NCI-H2196 (cell line): ENCODE results near the gene WDR1.

Experiments
- DNase-seq: peaks from one replicate; lab custom pipeline; 2025; ENCODE audit not compliant: unreplicated experiment; lab: John Stamatoyannopoulos, UW

The WDR1 gene

DNA sequence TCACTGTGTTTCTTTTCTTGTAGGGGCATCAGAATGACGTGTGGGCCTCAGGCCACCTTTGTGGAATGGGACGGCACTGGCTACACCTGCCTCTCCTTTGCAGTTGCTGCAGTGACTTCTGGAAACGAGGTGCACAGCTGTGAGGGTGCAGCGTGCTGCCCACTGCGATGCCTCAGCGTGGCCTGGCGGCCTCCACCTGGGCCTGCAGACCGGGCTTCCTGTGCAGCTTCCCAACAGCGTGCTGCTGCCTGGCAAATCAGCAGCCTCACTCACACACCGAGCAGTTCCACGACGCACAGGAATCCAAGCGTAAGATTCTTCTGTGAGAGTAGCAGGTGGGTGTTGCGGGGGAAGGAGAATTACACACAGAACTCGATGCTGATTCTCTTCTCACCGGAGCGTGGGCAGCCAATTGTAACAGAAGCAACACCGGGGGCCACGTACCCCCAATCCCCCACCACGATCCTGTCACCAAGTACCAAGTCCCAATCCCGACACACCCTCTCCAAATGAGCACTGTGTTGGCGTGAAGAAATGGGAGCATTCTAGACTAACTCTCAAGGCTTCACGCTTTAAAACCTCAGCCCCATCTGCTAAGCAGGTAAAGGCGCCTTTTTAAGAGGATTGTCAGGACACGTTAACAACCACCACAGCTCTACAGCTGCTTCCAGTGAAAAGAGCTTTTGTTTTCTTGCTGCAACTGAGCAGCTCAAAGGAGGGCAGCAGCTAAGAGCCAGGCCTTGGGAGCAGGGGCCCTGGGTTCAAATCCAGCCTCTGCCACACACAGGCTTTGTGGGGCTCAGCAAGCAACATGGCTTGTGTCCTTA is 16.9 kb downstream of the WDR1 start:
- no peak for DNase-seq

DNA sequence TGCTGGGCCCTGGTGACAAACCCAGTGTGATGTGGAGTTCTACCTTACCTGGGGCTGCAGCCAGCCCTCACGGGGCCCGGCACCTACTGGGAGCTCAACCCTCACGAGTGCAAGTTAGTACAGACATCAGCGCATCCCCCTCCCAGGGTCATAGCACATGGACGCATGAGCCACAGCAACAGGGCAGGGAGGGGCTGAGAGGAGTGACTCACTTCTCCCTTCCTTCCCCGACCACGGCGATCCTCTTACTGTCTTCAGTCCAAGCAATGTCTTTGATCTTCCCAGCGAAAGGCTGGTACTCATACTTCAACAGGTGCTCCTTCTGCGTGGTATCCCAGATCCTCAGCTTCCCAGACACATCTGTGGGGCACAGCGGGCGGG is 17.8 kb downstream of the WDR1 start:
- DNase-seq = no peak

DNA sequence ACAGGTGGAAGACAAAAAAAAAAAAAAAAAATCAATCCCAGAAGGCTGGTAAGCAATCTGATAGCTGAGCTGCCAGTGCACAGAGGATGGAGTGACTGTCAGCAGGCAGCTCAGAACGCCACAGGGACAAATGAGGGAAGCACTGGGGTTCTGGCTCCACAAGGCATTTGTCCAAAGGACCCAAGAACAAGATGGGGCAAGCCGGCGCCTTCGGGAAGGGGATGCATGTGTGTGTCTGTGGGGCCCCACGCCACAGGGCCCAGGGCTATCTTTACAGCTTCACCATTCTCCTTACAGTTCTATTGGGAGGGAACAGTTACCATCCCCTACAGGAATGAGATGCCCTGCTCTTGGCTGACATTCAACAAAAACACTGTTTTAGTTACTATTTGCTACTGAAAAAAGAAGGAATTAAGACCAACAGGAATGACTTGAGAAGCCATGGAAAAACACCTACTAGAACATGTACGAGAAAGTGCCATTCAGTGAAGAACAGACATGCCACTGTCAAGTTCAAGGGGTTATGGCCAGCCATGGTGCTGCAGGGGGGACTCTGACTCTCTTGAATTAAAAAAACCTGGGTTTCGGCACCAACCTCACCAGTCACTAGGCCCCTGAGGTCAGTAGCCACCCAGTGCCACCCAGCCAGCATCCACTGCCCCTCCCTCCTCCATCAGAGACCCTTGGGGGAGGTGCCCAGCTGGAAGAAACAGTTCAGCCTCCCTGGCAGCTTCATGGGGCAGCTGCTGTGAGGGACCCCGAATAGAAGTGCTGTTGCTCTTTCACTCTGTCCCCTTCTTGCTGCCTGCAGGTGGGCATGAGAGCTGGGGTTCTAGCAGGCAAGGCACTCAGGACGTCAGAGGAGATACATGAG is 18.5 kb downstream of the WDR1 start:
- no peak for DNase-seq

DNA sequence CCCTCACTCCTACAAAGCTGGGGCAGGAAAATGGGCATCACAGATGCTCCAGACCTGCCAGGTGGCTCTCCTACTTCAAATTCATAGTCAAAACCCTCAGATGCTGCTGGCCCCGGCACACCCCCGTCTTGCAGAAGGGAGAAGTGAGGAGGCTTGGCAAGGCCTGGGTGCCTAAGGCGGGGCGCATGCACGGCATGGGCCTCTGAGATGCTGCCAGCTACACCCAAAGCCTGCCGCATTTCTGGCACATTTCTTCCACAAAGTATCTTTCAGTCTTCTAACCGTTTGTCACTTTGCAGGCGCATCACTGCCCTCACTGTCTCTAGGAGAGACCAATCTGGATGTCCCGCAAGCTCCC is 19.6 kb downstream of the WDR1 start:
- no peak for DNase-seq

DNA sequence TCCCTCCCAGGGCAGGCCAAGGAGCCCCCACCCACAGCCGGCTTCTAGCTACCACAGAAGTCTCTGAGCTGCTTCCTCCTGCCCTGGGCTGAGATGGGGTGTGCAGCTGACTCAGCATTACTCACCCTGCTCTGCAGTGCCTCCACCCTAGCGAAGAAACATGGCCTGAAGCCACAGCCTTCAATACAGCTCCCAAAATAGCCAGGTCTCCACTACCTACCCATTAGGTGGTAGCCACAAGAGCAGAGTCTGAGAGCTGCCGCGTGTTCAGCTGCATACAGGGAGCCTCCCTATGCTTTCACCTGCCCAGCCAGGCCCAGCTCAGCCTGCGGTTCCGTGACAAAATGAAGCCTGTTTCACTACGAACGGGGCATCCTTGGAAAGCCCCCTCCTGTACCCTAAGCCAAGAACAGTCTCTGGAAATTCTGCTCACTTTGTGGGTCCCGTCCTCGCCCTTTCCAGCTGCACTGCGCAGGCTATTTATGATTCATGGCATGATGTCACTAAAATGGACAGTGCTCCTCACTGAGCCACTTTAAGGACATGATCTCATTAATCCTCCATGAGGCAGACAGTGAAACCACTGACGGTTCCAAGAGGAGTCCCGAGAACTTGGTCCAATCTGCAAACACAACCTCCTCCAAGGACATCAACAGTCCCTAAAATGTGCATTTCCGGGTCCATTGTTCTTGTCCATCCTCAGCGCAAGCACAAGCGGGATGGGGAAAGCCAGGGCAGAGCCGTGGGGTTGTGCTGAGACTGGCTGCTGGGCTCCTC is 20.2 kb downstream of the WDR1 start:
- DNase-seq = no peak

DNA sequence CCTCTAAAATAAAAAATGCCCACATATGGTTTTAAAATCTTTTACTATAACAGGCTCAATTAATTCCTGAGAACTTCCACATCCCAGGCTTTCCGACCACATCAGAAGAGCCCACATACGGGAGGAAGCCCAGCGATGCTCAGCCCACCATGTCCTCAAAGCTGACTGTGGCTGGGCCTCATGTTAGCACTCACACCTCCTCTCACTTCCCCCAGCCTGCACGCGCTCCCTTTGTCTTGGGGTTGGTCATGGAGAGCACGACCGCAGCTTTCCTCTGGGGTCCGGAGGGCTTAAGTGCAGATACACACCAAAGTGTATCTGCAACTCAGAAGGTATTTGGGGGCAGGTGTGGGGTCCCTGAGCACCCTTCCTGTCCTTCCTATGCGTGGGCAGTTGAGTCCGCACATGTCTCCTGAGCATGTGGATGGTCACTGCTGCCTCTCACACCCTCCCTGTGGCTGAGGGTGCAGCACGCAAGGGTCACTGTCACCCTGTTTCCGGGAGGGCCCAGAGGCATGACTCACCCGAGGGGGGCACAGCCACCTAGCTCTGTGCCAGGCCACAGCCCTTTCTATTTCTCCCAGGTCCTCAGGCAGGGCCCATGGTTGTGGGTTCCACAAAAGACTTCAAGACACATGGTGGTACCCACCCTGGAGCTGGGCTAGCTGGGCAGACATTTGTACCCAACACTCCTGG is 21.2 kb downstream of the WDR1 start:
- DNase-seq = no peak

DNA sequence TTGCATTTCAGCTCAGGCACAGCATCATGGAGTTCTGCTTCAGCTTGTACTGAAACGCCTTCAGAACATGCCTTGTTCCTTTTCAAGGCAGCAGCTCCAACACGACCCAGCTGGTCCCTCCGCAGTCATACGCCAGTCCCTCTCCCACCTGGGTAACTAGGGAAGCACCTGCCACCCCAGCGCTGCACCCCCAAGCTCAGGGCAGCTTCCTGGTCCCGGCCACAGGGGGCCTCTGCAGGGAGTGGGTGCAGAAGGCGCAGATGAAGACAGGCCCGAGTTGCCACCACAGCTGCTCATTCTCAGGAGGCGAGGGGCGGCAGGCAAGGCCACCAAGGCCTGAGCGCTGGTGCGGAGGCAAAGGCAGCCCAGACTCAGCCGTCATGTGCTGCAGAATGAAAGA is 21.8 kb downstream of the WDR1 start:
- DNase-seq = no peak

DNA sequence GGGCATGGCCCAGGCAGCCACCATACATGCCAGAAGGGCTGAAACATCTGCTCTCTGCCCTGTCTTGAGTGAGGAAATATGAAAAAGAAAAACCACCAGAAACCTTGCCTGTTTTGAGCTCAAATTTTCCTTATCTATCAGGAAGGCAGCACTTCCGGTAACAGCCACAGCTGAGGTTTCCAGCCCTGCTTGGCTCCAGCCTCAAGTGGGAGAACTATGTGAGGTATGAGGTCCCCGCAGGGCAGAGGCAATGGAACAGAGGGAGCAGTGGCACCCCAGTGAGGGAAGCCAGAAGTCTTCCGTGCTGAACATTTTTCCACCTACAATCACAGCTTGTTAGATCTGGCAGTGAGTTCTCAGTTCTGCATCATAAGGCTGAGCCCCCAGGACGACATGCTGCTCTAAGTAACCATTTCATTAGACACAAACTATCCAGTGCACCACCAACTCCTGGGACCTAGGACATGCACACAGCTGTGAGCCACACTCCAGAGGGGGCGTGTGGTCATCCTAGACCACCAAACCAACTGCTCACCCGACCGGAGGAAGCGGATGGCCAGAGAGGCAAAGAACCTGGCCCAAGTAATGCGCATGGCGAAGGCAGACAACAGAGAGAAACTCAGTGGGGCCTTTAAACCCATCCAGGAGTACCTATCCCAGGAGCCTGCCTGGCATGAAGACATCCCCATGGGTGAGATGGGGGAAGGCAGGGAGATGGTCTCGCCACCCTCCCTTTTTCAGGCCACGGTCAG is 22.6 kb downstream of the WDR1 start:
- DNase-seq = no peak

DNA sequence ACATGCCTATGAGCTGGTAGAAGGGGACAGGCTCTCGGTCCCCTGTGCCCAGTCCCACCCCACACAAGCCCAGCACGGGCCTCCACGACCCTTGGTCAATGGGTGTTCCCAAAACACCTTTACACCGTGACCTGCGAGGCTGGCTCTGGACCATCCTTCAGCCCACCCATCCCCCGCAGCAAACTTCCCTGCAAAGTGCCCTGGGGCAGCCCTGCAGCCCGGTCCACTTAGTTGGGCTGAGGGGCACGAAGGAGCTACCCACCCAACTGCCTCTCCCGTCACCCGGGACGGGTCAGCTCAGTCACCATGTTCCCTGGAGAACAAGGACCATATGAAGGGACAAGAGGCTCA is 23.4 kb downstream of the WDR1 start:
- DNase-seq = no peak

DNA sequence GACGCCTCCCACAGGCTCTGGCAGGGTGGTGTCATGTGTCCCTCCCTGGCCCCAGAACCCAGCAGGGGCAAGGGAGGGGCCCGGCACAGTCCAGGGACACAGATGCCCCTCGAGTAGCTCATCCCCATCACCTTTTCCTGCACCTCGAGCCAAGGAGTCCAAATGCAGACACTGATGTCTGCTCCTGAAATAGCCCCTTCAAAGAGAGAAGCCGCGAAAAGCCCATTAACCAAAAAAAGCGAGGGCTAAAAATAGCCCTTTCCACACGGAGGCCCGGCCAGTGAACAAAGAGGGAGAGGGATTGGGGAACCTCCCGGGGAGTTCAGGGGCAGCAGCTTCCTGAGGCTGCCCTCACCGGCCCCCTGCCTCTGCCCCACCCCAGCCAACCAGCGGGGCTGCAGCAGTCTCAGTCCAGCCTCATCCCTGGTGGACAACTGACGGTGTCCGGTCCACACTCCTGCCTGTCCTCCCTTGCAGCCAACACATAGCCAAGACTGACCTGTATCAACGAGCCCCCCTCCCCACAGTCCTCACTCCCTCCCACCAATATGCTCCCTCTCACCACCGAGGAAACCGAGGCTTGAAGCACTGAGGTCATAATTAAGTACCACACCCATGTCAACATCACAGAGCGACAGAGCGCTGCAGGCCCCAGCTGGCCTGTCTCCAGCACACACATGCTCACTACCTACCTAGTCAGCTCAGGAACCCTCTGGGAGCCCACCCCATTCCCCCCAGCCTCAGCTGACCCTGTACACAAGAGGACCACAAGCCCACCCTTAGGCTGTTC is 23.9 kb downstream of the WDR1 start:
- DNase-seq = no peak

DNA sequence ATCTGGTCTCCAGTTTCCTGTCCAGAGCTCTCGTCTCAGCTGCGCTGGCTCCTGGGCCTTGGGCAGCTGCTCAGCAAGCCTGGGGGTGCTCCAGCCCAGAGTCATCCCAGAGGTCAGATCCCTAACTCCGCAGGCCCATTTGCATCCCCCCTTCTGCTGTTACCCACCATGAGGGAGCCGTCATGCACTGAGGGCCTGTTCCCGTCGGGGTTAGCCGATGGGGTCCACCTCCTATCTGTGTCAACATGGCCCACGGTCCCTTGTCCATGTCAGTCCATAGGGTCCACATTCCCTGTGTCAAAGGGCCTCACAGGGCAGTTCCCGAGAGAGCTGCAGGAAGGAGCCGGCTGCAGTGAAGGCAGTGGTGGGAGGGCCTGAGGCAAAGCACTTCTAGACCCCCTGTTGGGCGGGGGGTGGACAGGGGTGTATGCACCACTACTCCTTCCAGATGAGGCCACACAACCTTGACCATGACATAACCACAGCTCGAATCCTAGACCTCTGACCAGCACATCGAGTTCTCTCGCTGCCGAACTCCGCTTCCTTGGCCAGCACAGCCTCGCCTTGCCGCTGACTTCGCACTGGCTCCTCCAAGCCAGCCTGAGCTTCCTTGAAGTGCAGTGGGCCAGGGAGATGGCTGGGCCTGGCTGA is 24.9 kb downstream of the WDR1 start:
- DNase-seq = no peak

DNA sequence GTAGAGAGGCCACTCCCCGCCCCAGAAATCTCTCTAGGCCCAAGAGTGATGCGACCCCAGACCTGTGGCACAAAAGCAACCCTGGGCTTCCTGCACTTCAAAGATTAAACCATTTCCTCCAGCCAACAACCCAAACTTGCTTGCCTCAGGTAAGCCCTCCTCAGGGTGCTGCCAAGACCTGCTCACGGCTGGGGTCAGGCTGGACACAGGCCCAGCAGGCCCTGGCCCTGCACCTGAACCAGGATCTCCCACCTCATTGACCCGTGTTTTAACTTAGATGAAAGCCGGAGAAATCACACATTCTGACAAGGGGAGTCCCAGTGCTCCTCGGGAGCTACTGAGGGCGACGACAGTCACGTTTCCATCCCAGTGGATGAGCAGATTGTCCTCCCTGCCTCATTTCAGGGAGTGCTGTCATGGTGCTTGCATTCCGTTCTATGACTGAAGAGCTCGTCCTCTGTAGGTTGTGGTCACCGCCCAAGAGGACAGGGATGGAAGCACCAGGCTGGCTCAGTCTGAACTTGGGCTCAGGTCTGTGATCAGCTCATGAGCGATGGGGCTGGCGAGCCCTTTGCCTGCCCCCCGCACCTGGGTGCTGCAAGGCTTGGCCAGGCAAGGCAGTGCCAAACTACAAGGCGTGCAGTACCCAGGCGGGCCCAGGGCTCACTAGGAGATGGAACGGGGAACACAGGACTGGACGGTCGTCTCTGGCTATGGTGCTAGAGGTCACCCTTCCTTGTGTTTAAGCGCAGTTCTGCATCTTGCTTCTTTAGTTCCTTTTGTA is 25.9 kb downstream of the WDR1 start:
- no peak for DNase-seq

DNA sequence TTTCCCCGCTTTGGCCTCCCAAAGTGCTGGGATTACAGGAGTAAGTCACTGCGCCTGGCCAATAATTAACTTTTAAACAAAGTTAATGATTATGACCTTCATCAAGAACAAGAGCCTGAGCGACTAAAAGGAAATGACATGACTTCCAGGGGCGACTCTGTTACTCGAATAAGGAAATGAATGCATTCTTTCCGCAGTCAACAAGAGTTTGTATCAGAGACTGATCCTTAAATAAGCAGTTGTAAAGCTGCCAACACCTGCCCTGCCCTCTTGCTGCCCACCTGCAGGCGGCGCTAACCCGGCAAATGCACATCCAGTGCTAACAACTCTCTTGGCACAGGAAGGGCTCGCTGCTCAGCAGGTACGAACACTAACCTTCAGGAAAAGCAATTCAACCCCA is 27.3 kb downstream of the WDR1 start:
- DNase-seq = no peak

DNA sequence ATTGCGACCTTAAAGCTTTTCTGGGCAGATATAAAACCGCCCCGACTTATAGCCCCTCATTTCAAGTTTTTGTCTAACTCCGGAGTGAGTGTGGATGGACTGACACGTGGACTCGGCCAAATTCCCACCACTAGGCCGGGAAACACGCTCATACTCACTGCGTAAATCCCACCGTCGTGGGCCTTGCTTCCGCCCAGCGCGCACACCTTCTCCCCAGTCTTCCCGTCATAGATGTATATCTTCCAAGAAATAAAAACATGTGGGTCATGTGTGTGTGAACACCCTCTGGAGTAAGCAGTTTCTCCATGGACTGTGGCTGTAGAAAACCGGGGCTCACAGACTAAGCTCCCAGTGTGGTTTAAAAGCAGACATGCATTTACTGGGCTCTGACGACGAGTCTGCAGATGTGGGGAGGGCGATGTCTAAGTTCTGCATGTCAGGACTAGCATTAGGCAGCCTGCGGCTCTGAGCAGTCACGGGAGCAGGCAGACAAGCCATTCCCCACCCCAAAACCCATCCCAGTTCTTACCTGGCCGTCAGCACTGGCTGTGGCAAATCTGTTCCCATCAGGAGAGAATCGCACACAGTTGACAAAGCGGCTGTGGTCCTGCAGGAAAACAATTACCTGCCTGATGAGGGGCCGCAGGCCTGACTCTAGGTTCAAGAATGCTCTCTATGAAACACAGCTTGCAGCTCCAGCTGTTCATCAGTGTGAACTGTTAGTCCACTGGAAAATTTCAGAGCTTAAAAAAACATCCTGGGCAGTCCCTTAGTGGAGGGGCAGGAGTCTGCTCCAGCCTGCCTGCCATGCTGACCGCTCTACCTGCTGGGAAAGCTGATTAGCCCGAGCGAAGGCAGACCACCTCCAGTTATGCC is 28.2 kb downstream of the WDR1 start:
- DNase-seq = no peak

DNA sequence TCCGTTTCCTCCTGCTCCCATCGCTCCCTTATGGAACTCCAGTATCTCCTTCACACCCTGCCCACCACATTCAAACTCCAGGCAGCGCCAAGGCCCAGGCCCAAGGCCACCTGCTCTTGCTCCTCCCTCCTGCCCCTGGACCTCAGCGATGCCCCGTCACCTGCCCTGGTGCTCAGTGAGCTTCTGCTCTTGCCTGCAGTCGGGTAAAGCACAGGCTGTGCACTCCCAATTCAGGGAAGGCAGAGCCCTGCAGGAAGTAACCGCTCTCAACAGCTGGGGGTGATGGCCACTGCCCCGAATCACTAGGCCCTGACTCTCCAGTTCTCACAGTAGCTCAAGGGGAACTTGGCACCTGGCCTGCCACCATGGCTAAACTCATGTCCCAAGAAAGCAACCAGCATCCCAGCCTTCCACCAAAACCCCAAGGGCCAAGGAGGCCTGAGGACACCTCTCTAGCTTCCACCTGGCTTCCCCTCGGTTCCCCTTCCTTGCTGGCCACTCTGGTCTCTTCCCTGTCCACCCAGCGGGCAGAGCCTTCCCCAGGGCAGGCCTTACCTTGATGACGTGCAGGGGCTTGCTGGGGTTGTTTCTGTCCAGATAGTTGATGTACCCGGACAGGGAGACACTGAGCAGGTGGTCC is 29.3 kb downstream of the WDR1 start:
- no peak for DNase-seq

DNA sequence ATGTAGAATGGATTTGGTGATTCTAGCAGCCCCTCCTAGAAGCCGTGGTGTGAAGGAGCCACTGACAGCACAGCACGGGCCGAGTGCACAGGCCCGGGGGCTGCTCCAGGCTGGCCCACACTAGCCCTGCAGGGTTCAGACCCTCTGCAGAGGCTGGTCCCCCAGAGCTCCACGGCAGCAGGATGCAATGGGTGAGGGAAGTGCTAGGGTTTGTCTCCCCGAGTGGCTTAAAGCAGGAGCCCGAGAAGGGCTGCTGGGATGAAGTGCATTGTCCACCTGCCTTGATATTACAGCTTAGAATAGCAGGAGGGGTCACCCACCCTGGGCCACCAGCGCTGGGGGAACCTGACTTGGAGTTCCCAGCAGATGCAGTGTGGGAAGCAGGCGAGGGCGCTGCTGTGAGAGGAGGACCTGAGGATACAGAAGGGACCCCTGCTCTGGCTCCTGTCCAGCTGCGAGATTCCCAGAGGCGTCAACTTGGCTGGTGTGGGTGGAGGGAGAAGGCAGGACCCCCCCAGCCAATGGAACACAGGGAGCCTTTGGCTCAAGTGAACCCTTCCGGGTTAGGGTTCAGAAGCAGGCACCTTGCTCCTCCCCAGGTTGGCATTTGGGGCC is 30.0 kb downstream of the WDR1 start:
- no peak for DNase-seq
